Suppressor macrophage treated with lipopolysaccharide for 4 hours (primary cell): ENCODE data around the gene ZBED1.
"Not testable (repeated sequence)": the region's sequence is repeated elsewhere in the genome, so short reads cannot be mapped to it uniquely, and the experiment has no call there.

Experiments used
- DNase-seq: peaks from one replicate; pipeline ENCODE4 v3.0.0-alpha.2; 2020

The ZBED1 gene

GRCh38 chrX:2492531-2493218 is 8.1 kb downstream of the ZBED1 start:
- no peak for DNase-seq

- DNase-seq = no peak
Observed at GRCh38 chrX:2490634-2491033, 10.1 kb downstream of the ZBED1 start.

- DNase-seq = no peak
Observed at GRCh38 chrX:2489446-2490445, 11.0 kb downstream of the ZBED1 start.

GRCh38 chrX:2488621-2489285 is 12.0 kb downstream of the ZBED1 start:
- DNase-seq = no peak

- DNase-seq = no peak
Observed at GRCh38 chrX:2487366-2487765, 13.4 kb downstream of the ZBED1 start.

- DNase-seq = no peak
Observed at GRCh38 chrX:2486476-2487133, 14.2 kb downstream of the ZBED1 start.

- DNase-seq = no peak
Observed at GRCh38 chrX:2485789-2486345, 14.9 kb downstream of the ZBED1 start.

- DNase-seq = no peak
Observed at GRCh38 chrX:2484721-2485648, 15.8 kb downstream of the ZBED1 start.

- no peak for DNase-seq
Observed at GRCh38 chrX:2484256-2484655, 16.5 kb downstream of the ZBED1 start.

GRCh38 chrX:2483398-2484060 is 17.2 kb downstream of the ZBED1 start:
- no peak for DNase-seq

- DNase-seq = not testable (repeated sequence)
Observed at GRCh38 chrX:2481597-2481996, 19.2 kb downstream of the ZBED1 start.

- not testable (repeated sequence) for DNase-seq
Observed at GRCh38 chrX:2479982-2480381, 20.8 kb downstream of the ZBED1 start.

- DNase-seq = no peak
Observed at GRCh38 chrX:2479420-2479780, 21.4 kb downstream of the ZBED1 start.

- no peak for DNase-seq
Observed at GRCh38 chrX:2478546-2479419, 22.0 kb downstream of the ZBED1 start.

- DNase-seq = not testable (repeated sequence)
Observed at GRCh38 chrX:2477313-2477712, 23.5 kb downstream of the ZBED1 start.

- no peak for DNase-seq
Observed at GRCh38 chrX:2474963-2475726, 25.6 kb downstream of the ZBED1 start.

GRCh38 chrX:2474280-2474962 is 26.4 kb downstream of the ZBED1 start:
- DNase-seq = no peak

- DNase-seq = not testable (repeated sequence)
Observed at GRCh38 chrX:2473064-2473463, 27.7 kb downstream of the ZBED1 start.
